Skin epidermis (tissue), 12 donors: ENCODE data around the gene PCP4.
"Not testable (repeated sequence)": the region's sequence is repeated elsewhere in the genome, so short reads cannot be mapped to it uniquely, and the experiment has no call there.

Experiments used
- H3K27ac ChIP-seq, 21 experiments: fragments of 200-600 bp; sonication (generic) in 11 of 21; one replicate each; pipeline ENCODE4 v1.5.0; 2020; ENCODE audit warnings: mild to moderate bottlenecking in 3 of 21, inconsistent platforms in 2 of 21, moderate library complexity in 2 of 21
- H3K4me3 ChIP-seq, 7 experiments: fragments of 200-600 bp; sonication (generic) in 2 of 7; one replicate each; pipeline ENCODE4 v1.5.0; 2020; ENCODE audit warnings: inconsistent platforms in 2 of 7, mild to moderate bottlenecking in 2 of 7, moderate library complexity in 1 of 7

The PCP4 gene

DNA sequence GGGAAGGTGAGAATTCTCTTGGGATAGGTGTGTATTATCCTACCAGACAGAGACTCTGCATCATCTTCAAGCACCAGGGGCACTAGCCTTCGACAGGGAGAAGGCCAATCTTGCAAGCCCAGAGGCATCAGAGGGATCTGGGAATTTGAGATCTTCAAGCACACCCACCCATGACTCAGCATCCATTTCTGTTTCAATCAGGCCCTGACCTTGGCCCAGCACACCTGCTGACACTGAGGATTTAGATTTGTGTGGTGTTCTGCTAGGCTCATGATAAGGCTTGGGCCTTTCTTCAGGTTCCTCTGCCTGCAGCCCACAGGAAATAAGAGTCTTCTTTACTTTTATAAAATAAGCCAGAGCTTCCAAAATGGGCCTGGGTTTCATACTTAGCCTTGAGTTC is 6.6 kb upstream of the PCP4 start:
- Histone ChIP-seq H3K27ac (no peak overlapping the region), H3K4me3 (no peak overlapping the region)

DNA sequence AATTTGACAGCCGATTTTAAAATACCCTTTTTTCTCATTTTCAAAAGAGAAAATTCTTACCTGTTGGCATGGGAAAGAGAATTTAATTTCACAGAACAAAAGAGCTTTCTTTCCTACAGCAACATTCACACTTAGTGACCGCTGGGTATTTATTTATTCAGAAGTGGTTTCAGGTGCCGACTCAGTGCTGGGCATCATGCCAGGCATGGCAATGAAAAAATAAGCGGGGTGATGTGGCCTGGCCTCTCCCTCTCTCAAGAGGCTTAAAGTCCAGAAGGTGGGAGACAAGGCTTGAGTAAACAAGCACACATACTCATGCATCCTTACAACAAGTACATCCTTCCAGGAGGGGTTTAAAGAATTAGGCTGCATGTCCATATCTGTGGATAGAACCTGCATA is 4.1 kb upstream of the PCP4 start:
- no peak overlapping the region for H3K4me3 ChIP-seq
- no peak overlapping the region for H3K27ac ChIP-seq

DNA sequence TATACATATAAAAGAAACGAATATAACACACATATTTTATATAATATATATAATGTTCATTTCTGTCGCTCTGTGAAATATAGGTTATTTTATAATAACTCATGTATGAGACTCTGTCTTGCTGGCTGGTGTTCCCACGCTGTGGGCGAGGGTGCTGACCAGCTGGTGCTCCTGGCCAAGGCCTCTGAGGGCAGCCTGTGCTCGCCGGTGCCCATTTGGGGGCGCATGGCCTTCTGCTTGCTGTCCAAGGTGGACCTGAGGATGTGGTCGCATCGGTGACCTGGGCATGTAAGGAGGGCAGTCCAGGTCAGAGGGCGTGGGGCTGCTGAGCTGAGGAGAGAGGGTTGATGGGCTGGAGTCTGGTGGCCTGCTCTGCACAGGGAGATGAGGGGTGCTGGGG is 1.1 kb upstream of the PCP4 start:
- Histone ChIP-seq H3K4me3 (no peak overlapping the region), H3K27ac (no peak overlapping the region)

DNA sequence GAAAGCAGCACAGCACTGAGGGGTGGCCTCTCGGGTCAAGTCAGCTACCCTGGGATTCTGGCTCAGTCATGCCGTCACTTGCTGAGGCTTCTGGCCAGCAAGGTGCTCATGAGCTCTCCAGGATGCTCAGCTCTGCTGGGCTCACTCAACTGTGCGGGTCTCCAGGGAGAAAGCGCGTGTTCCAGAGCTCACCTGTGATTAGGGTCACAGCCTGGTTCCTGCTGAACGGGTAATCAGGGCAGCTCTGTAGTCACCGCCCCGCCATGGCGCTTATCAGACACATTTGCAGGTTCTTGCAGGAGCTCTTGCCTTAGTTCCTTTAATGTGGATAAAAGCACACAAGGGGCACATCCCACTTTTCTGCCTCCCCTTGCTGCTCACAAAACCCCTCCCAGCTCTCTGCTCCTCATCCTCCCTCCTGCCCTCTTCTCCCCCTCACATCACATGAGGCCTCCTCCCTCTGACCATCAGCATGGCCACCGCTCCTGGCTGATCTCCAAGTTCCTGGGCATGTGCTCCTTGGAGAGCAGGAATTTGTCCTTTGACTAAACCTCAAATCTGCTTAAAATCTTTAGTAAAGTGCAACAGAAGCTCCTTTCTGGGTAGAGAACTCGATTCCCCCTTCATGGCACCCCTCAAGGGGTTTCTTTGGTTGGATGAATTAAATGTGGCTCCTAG is 2.0 kb downstream of the PCP4 start:
- no peak overlapping the region for H3K27ac ChIP-seq
- no peak overlapping the region for H3K4me3 ChIP-seq

DNA sequence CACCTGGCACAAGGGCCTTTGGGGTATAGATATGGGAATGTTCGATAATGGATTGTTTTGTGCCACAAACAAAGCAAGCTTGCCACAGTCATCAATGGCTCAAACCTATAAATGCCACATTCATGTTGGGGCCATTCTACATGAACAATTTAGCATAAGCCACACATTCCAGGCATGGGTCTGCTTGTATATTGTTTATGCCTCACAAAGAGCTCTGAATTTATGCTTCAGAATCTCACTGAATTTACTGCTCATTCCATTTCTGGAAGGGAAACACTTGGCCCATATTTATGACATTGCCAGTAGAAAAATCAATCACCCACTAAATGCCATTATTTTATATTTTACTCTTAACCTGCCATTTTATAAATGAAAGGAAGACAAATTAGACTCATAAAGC is 6.4 kb downstream of the PCP4 start:
- Histone ChIP-seq H3K27ac (no peak overlapping the region), H3K4me3 (no peak overlapping the region)

DNA sequence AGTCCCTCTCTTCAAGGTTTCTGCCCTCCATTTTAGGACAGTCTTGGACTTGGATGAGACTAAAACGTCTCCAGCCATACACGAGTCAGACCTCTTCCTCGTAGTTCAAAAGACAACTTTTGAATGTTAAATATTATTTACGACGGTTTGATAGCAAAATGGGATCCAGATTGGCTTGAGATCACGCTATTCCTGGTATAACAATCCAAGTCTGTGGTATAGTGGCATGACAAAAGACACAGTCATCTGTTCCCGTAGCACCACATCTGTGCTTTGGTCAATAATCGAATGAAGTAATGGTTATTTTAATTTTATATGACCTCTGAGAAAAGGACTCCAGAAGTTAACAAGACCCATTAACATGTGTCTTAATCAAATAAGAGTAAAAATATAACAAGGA is 7.0 kb downstream of the PCP4 start:
- Histone ChIP-seq H3K4me3 (no peak overlapping the region), H3K27ac (no peak overlapping the region)

DNA sequence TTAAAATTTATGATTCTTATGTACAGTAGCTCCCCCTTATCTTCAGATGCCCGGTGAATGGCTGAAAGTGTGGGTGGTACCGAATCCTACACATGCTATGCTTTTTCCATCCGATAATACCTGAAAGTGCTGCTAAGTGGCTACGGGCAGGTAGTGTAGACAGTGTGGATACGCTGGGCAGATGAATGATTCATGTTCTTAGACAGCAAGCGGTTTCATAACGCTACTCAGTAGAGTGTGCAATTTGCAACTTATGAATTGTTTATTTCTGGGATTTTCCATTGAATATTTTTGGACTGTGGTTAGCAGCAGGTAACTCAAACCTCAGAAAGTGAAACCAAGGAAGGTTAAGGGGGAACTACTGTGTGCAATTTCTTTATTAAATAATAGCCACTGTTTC is 7.5 kb downstream of the PCP4 start:
- H3K27ac ChIP-seq: no peak overlapping the region
- no peak overlapping the region for H3K4me3 ChIP-seq

DNA sequence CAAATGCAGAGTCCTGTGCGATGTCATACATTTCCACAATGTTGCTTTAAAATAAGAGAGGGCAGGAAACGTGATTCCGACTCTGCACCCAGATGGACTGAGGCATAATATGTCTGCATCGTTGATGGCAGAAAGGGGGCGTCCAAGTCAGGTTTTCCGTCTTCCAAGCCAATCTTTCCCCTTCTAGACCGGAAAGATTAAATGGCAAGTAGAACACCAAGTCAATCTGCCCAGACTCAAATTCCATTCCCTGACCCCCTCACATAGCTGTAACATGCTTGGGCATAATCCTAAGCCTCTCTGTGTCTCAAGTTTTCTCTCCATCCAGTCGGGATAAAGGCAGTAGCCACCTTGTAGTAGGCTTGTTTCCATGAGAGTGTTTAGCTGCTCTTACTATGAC is 14.4 kb downstream of the PCP4 start:
- Histone ChIP-seq H3K4me3 (no peak overlapping the region), H3K27ac (no peak overlapping the region)

DNA sequence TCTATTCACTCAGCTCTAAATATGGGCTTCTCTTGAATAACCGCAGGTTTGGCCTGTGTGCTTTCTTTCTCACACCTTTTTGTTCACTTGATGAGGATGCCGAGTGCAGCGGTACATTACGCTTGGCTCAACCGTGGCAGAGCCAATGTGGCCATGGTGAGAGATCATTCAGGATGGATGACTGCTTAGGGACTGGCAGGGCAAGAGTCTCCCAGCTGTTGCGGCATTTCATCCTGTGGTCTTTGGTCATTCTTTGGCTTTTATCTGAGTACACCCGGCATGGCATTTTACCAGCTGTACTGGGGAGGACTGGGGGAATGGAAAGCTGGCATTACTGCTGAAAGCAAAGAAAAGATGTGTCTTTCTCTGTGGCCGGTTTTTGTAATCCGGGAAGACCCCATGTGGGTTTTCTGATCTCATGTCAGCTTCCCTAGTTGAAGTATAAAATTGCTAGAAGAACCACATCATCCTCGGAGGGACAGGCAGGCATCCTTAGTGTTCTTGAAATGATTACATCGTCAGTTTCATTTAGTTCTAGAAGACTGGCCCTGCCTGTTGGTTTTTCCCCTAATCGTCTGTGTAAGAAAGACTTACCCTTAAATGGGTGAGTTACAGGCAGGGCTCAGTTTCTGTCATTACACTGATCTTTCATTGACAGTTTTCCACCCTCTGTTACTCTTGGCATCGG is 15.1 kb downstream of the PCP4 start:
- Histone ChIP-seq H3K27ac (no peak overlapping the region), H3K4me3 (no peak overlapping the region)

DNA sequence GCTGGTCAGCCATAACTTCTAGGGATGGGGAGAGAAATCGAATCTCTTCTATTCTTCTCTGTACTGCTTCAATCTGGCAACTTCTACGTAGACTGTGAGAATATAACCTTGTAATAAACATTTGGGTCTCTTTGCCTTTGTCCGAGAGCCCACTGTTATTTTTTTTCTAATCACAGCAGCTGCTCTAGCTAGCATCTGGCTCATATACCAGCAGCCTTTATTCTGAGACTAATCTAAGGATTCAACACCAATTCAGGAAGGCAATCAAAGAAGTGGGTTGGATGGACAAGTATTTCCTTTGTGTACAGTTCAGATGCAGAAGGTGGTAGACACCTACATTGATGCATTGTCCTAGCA is 15.6 kb downstream of the PCP4 start:
- no peak overlapping the region for H3K27ac ChIP-seq

DNA sequence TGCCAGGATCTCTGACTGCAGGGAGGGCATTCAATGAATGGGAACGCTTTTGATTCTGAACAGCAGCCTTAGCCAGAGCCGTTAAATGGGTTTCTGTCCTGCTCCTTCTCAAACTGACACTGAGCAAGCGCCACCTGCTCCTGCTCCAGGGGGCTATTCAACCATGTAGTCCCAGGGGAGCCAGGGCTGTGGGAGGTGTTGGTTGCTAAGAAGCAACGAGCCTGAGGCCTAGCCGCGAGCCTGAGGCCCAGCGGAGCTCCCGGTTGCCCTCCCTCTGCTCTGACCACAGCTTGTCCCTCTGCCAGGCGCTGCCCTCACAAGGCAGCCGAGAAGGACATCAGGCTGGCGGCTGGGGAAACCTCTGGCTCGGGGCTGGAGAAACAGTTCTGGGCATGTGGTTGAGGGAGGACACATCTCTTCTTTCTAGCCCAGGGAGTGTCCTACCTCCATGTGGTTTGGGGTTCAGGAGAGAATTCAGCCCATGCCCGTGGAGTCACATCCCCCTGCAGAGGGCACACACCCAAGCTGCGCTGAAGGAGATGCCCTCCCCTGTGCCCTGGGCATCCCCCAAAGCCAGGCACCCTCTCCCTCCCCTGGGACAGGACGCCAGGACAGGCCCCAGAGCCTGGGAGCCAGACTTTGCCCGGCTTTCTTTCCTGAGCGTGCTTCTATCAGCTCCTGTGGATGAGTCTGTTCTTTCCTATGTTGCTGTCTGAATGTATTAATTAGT is 18.0 kb downstream of the PCP4 start:
- Histone ChIP-seq H3K4me3 (no peak overlapping the region), H3K27ac (no peak overlapping the region)

More for the DNA sequence above, 15.6 kb downstream of the PCP4 start:
- no peak overlapping the region for H3K4me3 ChIP-seq

DNA sequence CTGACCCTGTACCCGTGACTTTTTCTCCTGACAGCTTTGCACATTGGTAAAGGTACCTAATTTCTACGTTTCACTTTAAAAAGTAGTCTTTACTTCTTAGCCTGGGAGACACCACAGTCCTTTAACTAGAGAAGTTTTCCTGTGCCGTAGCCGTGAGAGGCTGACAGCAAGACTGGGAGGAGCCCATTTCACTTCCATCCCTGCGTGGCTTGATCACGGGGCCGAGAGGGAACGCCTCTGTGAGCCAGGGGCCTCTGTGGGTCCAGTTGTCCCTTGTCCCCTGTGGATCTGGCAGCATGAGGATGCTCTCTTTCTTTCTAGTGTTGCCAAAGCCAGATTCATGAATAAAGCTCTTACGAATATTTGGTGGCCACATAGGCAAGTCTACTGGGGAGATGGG is 21.6 kb downstream of the PCP4 start:
- Histone ChIP-seq H3K27ac (no peak overlapping the region), H3K4me3 (no peak overlapping the region)

DNA sequence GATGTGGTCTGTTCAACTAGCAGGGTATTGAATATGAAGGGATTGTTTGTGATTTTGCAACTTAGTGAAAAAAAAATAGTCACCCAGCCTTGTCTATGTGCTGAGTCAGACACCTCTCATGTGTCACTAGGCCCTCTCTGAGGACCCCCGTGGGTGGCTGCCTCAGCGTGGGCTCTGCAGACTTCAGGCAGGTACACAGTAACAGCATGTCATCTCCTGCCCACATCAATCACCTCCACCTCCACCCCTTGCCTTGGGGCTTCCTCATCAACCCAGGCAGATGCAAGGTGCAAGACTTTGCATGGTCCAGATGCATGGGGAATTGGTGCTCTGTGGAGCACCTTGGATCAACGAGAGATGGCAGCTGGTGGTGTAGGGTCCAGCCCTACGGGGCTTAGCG is 23.9 kb downstream of the PCP4 start:
- Histone ChIP-seq H3K4me3 (no peak overlapping the region), H3K27ac (no peak overlapping the region)

DNA sequence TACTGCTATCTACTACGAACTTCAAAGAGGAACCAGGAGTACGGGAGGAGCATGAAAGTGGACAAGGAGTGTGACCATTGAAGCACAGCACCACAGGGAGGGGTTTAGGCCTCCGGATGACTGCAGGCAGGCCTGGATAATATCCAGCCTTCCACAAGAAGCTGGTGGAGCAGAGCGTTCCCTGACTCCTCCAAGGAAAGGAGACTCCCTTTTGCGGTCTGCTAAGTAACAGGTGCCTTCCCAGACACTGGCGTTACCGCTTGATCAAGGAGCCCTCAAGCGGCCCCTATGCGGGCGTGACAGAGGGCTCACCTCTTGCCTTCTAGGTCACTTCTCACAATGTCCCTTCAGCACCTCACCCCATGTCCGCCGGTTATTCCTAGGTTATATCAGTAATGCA is 24.6 kb downstream of the PCP4 start:
- H3K27ac ChIP-seq, H3K4me3 ChIP-seq: not testable (repeated sequence)

DNA sequence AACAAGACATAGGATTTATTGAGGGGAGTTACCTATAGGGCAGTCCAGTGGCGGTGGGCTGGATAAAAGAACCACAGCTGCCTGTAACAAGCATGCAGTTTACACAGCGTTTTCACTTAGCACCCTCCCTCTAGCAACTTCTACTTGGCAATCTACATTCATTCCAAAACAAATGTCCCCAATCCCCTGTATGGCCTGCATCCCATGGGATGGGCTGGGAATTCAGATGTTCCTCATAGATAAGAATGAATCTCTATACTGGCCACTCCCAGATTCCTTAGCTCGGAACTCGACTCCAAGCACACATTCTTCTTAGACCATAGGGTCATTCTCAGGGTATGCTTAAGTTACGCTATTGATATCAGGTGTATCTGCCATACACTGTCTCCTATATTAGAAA is 33.3 kb downstream of the PCP4 start:
- H3K4me3 ChIP-seq: no peak overlapping the region
- H3K27ac ChIP-seq: no peak overlapping the region

DNA sequence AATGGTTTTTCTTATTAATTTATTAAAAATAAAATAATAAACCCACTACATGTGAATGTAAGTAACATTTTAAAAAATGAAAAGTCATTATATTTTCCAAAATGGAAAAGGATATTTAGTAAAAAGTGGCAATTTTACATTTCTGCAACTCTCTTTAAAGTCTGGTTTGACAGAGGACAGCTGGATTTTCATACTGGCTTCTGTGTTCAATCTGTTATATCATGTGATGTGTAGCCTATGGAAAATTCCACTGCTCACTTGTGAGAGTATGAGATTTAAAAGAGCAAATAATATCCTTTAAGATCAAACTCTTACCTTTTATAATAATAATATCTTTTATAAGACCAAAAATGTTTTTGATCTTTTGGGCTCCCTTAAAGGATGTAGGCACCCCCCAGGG is 33.7 kb downstream of the PCP4 start:
- no peak overlapping the region for H3K27ac ChIP-seq
- H3K4me3 ChIP-seq: no peak overlapping the region

DNA sequence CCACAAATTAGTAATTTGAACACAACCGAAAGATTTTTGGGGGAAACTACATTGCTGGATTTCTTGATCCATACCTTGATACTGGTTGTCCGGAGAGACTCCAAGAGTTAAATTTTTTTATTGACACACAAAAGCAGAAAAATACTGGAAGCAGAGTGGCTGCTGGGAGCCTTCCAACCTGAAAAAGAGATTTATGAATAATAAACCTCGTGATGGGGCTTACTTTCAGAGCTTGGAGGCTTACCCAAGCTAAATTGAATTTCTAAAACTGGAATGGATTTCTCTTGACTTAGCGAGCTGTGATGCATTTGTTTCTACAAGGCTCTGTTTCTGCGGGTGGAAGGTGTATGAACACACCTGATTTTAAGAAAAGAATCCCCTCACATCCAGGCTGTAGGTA is 35.7 kb downstream of the PCP4 start:
- no peak overlapping the region for H3K4me3 ChIP-seq
- no peak overlapping the region for H3K27ac ChIP-seq

DNA sequence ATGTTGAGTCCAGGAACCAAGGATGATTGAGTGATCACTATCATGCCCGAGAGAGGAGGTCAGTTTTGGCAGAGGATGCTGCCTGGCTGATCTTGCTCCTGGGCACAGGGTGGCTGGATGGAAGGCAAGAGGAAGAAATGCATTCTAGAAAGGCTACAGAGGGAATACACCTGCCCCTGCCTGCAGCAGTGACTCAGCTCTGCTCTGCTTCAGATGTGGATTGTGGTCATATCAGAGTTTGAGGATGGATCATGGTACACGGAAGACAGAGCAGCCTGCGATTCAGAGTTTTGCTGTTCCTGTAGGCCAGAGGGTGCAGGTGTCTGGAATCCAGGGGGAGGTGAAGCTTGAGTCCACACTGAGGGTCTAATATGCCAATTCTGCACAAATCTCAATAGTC is 37.2 kb downstream of the PCP4 start:
- Histone ChIP-seq H3K27ac (no peak overlapping the region), H3K4me3 (no peak overlapping the region)

DNA sequence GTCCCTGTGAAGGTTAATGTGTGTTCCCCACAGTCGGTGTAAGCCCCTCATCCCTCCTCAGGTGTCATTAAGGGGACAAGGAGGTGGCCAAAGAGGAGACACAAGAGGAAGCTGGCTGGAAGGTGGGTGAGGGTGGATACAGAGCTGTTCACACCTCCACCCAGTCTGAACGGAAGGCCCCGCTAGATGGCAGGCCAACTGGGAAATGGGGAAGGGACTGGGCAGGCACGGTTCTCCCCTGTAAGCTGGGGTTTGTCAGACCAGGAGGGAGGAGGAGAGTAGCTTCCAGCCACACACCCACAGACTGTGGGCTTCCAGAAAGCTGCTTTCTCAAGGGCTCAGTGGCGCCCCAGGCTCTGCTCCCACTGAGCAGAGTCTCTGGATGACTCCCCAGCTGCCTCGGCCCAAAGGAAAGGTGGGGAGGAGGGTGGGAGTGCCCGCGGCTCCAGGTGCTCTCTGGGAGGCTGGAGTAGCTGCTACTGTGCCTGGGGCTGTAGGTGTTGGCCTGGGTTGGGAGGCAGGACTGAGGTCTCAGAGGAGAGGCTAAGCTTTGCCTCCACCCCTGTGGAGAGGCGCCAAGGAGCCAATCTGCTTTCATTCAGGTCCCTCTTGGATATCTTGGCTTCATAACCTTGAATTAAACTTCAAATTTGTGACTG is 41.2 kb downstream of the PCP4 start:
- H3K4me3 ChIP-seq: no peak overlapping the region
- no peak overlapping the region for H3K27ac ChIP-seq

DNA sequence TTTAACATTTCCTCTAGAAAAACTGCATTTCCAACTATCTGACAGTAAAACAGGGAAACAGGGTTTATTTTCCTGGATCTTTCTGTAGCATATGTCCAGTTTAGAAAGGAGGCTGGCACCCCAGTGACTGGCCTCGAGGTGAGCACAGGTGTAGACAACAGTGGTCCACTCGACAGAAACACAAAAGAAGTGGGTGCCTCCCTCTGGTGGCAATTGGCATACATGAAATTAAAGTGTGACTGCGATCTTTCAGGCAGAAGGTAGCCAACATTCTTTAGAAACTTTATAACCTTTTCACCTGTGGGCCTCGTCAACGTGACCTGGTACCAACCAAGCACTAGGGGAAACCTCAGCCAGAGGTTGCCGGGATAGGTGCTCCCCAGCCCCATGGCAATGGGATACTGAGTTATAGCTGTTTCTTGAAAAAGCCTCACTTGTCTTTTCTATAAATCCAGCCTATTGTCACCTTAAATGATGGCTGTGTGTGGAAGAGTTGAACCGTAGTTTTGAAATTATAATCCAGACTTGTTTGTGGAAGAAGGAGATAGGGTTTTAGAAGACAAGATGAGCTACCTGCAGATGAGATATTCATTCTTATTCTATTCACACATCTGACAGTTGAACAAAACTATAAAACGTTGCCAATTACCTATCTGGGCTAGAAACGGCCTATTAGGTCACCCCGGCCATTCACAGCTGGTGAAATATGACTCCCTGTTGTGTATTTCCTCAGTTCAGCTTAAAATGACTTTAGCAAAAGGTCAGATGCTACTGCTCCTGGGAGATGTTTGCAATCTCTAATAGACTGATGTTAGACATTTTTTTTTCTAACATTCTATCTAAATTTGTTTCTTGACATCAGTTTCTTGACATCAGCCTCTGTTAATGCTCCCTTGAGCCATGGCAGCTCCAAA is 44.3 kb downstream of the PCP4 start:
- Histone ChIP-seq H3K4me3 (no peak overlapping the region), H3K27ac (no peak overlapping the region)
